GM12872 (cell line): Measurements from ENCODE around the gene RTEL1.

Experiments
- TF ChIP-seq, protein P1 (sequence below): IDR thresholded peaks from 3 replicates; pipeline ENCODE4 v1.5.1; 2011; ENCODE audit warnings: low read depth, mild to moderate bottlenecking, low read length, moderate library complexity; ENCODE audit not compliant: insufficient read depth

RTEL1 gene

DNA sequence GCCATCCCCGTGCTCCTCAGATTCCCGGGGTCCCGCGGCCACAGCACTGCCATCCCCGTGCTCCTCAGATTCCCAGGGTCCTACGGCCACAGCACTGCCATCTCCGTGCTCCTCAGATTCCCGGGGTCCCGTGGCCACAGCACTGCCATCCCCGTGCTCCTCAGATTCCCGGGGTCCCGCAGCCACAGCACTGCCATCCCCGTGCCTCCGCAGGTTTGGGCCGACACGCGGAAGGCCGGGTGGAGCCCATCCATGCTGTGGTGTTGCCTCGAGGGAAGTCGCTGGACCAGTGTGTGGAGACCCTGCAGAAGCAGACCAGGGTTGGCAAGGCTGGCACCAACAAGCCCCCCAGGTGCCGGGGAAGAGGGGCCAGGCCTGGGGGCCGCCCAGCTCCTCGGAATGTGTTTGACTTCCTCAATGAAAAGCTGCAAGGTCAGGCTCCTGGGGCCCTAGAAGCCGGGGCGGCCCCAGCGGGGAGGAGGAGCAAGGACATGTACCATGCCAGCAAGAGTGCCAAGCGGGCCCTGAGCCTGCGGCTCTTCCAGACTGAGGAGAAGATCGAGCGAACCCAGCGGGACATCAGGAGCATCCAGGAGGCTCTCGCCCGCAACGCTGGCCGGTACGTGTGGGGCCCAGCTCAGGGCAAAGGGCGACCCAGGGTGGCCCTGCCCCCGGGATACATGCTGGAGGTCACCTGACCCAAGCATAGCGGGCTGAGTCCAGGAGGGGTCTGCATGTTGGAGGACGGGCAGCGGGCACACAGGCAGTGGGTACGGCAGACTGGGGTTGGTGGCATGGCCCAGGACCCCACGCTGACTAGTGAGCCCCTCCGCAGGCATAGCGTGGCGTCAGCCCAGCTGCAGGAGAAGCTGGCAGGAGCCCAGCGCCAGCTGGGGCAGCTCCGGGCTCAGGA is 77.1 kb downstream of the RTEL1 start:
- TF ChIP-seq, protein P1, sequence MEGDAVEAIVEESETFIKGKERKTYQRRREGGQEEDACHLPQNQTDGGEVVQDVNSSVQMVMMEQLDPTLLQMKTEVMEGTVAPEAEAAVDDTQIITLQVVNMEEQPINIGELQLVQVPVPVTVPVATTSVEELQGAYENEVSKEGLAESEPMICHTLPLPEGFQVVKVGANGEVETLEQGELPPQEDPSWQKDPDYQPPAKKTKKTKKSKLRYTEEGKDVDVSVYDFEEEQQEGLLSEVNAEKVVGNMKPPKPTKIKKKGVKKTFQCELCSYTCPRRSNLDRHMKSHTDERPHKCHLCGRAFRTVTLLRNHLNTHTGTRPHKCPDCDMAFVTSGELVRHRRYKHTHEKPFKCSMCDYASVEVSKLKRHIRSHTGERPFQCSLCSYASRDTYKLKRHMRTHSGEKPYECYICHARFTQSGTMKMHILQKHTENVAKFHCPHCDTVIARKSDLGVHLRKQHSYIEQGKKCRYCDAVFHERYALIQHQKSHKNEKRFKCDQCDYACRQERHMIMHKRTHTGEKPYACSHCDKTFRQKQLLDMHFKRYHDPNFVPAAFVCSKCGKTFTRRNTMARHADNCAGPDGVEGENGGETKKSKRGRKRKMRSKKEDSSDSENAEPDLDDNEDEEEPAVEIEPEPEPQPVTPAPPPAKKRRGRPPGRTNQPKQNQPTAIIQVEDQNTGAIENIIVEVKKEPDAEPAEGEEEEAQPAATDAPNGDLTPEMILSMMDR: no peak

DNA sequence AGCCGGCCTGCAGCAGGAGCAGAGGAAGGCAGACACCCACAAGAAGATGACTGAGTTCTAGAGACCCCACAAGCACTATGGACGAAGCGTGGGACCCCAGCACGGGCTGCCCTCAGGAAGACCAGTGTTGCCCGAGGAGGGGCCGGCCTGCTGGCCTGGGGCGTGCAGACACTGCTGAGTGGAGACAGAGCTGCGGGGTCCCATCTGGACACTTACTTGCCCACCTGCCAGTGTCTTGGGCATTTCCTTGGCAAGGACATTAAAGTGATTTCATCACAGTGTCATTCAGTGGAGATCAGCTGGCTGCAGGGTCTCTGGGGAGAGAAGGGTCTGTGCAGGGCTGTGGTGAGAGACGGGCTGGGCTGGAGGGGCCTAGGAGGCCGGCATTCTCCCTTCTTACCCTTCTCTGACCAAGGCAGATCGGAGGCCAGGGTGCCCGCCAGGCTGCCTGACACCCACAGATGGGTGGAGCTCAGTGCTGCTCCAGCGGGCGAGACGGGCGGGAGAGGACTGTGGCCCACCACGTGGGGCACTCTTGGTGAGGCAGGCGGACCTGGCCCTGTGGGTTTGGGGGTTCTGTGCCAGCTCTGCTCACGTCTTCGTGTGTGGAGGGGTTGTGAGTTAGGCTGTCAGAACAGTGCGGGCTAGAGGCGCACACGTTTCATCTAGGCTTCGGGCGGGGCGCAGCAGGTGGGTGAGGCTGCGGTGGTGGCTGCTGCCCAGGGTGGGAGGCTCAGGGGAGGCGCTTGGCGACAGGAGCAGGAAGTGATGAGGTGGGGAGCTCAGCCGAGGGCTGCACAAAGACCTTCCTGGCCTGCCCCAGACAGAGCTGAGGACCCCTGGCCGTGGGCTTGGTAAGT is 78.0 kb downstream of the RTEL1 start, which contains the start of gene LIME1:
Gene LIME1, plus strand, starts transcription at position 806 of the 860 bp plus-strand sequence. CDS start 886 bp downstream, outside the sequence.
- TF ChIP-seq, protein P1: peak; percentile 31; the same call in 2 of the 3 replicates

DNA sequence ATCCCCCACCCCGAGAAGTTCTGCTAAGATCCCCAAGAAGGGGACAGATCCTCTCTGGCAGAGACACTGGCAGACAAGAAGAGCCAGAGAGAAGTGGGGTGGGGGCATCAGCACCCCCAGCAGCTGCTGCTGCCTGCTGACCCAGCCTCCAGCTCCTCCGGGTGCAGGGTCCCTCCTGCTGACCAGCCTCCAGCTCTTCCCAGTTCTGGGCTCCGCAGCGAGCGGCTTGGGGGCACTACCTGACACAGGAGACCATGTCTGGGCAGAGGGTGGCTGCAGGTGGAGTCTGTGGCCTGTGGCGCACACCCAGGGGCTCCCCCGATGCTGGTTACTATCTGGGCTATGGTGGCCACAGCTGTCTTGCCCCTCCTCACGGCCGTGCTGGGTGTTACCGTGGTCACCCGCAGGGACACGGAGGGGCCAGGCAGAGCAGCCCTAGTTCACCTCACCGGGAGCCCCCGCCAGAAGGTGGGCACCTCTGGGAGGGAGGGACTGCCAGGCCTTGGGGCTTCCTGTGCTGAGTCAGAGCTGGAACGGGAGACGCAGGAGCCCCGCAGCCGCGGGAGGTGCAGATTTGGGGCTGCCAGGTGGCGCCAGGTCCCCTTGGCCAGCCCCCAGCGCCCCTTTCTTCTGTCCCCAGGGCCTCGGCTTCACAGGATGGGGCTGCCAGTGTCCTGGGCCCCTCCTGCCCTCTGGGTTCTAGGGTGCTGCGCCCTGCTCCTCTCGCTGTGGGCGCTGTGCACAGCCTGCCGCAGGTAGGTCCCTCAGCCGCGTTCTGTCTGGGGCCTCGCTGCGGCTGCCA is 79.0 kb downstream of the RTEL1 start:
- TF ChIP-seq, protein P1: 0 out of 3 replicates have a peak, but pooled peaks have one; percentile 5

DNA sequence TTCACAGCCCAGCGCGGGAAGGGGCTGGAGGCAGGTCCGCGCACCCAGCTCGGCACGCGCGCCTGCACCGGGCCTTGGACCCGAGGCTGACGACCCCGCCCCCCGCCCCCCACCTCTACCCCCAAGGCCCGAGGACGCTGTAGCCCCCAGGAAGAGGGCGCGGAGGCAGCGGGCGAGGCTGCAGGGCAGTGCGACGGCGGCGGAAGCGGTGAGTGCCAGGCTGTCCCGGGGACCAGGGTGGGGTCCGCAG is 79.5 kb downstream of the RTEL1 start:
- TF ChIP-seq, protein P1: no peak

DNA sequence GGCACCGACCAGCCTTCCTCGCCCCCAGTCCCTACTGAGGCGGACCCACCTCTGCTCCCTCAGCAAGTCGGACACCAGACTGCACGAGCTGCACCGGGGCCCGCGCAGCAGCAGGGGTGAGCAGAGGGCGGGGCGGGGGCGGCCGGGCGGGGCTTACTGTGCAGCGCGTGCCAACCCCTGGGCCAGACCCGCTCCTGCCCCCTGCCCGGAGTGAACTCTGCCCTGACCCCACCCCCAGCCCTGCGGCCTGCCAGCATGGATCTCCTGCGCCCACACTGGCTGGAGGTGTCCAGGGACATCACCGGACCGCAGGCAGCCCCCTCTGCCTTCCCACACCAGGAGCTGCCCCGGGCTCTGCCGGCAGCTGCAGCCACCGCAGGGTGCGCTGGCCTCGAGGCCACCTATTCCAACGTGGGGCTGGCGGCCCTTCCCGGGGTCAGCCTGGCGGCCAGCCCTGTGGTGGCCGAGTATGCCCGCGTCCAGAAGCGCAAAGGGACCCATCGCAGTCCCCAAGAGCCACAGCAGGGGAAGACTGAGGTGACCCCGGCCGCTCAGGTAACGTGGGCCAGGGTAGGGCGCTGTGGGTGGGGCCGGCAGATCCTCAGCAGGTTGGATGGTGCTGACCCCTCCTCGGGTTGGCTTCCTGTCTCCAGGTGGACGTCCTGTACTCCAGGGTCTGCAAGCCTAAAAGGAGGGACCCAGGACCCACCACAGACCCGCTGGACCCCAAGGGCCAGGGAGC is 80.0 kb downstream of the RTEL1 start:
- TF ChIP-seq, protein P1: no peak

DNA sequence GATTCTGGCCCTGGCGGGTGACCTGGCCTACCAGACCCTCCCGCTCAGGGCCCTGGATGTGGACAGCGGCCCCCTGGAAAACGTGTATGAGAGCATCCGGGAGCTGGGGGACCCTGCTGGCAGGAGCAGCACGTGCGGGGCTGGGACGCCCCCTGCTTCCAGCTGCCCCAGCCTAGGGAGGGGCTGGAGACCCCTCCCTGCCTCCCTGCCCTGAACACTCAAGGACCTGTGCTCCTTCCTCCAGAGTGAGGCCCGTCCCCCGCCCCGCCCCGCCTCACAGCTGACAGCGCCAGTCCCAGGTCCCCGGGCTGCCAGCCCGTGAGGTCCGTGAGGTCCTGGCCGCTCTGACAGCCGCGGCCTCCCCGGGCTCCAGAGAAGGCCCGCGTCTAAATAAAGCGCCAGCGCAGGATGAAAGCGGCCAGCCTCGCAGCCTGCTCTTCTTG is 80.6 kb downstream of the RTEL1 start:
- TF ChIP-seq, protein P1: no peak
